GM23248 (cell line): ENCODE results near the gene UPK1A. TPM values are rescaled to one million over a fixed set of nuclear protein-coding genes. Genes with fewer than 3 reads are reported as not detected.
A peak's percentile ranks its signal among the peaks of the same experiment; 100 is the strongest.

Experiments
- DNase-seq: peaks from one replicate; pipeline ENCODE4 v3.0.0-alpha.2; 2015
- H2AFZ ChIP-seq: fragments of 200-600 bp; sonication (generic); 2 replicates; pipeline ENCODE4 v1.6.1; 2016; ENCODE audit warnings: antibody characterized with exemption
- H3F3A ChIP-seq: fragments of 200-600 bp; sonication (generic); 2 replicates; pipeline ENCODE4 v1.6.1; 2016; ENCODE audit warnings: mild to moderate bottlenecking, antibody characterized with exemption, mixed run types; ENCODE audit not compliant: insufficient read depth
- H3K27ac ChIP-seq: fragments of 200-600 bp; sonication (generic); 2 replicates; pipeline ENCODE4 v1.5.1; 2016; ENCODE audit warnings: mild to moderate bottlenecking
- H3K27me3 ChIP-seq: fragments of 200-600 bp; sonication (generic); replicated peaks from 2 replicates; pipeline ENCODE4 v1.6.1; 2016; ENCODE audit warnings: mild to moderate bottlenecking; ENCODE audit not compliant: insufficient read depth
- H3K36me3 ChIP-seq: fragments of 200-600 bp; sonication (generic); 2 replicates; pipeline ENCODE4 v1.6.1; 2016; ENCODE audit warnings: low read depth, mild to moderate bottlenecking
- H3K4me1 ChIP-seq: fragments of 200-600 bp; sonication (generic); 2 replicates; pipeline ENCODE4 v1.6.1; 2016; ENCODE audit warnings: mild to moderate bottlenecking; ENCODE audit not compliant: insufficient read depth
- H3K4me2 ChIP-seq: fragments of 200-600 bp; sonication (generic); one replicate; pipeline ENCODE4 v1.6.1; 2016; ENCODE audit warnings: mild to moderate bottlenecking; ENCODE audit not compliant: unreplicated experiment
- H3K4me3 ChIP-seq: fragments of 200-600 bp; sonication (generic); 2 replicates; pipeline ENCODE4 v1.5.1; 2016; ENCODE audit warnings: mild to moderate bottlenecking
- H3K79me2 ChIP-seq: fragments of 200-600 bp; sonication (generic); 2 replicates; pipeline ENCODE4 v1.6.1; 2016; ENCODE audit warnings: mild to moderate bottlenecking; ENCODE audit not compliant: insufficient read depth
- H3K9ac ChIP-seq: fragments of 200-600 bp; sonication (generic); 2 replicates; pipeline ENCODE4 v1.6.1; 2016; ENCODE audit warnings: mild to moderate bottlenecking
- H3K9me2 ChIP-seq: fragments of 200-600 bp; sonication (generic); 2 replicates; pipeline ENCODE4 v1.6.1; 2016; ENCODE audit warnings: mixed run types, mild to moderate bottlenecking, moderate library complexity; ENCODE audit not compliant: insufficient read depth
- H3K9me3 ChIP-seq: fragments of 200-600 bp; sonication (generic); one replicate; pipeline ENCODE4 v1.6.1; 2017; ENCODE audit warnings: low read depth
- H4K20me1 ChIP-seq: fragments of 200-600 bp; sonication (generic); 2 replicates; pipeline ENCODE4 v1.6.0; 2016; ENCODE audit not compliant: insufficient read depth
- EZH2 ChIP-seq: fragments of 200-600 bp; sonication (generic); IDR thresholded peaks from 2 replicates; pipeline ENCODE4 v1.6.1; 2018; ENCODE audit warnings: antibody characterized with exemption, mild to moderate bottlenecking; ENCODE audit not compliant: insufficient read depth, poor library complexity, severe bottlenecking
- EZH2phosphoT487 ChIP-seq: fragments of 200-600 bp; sonication (generic); IDR thresholded peaks from 2 replicates; pipeline ENCODE4 v1.6.1; 2018; ENCODE audit warnings: antibody characterized with exemption, moderate library complexity, mild to moderate bottlenecking, low read depth; ENCODE audit not compliant: insufficient read depth
- WGBS, 2 experiments: methylation state at CpG; one replicate each; pipeline ENCODE4 v1.1.6; 2015 to 2017; ENCODE audit warnings: low lambda C conversion rate in 2 of 2, low coverage in 1 of 2; ENCODE audit errors: missing lambda C conversion rate in 2 of 2; 5-methylcytosine and 5-hydroxymethylcytosine counted together
- in situ Hi-C: fragments of 300-500 bp; cut with MboI; formaldehyde crosslinking; loops from 2 replicates; pipeline ENCODE4 v1.15.0; 2020
- polyA plus RNA-seq: library from polyadenylated mRNA; unstranded; fragments of >200 nt; fragmentation: Nextera tagmentation; extraction: Ambion mirVana; gene quantifications from 2 replicates; pipeline ENCODE4 v1.2.1, GENCODE V29; 2016
- total RNA-seq: library from RNA; depleted of rRNA; stranded (reverse); fragments of >200 nt; shearing (Covaris generic); gene quantifications from 2 replicates; pipeline ENCODE4 v1.2.3, GENCODE V29; 2014

The UPK1A gene
- total and polyA plus RNA-seq, 2 experiments from 2014 or later = not detected

GRCh38 chr19:35715981-35716800 lies 49.9 kb downstream of the UPK1A start:
- H3K4me1 ChIP-seq = no peaks in the 10 kb centered on the region
- H3K9me2 ChIP-seq = no peaks in the 10 kb centered on the region
- peaks cover 36% of the 10 kb centered on the region for H3K79me2 ChIP-seq
- in situ Hi-C loops = no loop called here
- no peaks in the 10 kb centered on the region; the same call in 1 of the 2 replicates for H3F3A ChIP-seq
- no peaks in the 10 kb centered on the region for H3K36me3 ChIP-seq
- no peaks in the 10 kb centered on the region for H4K20me1 ChIP-seq
- peak overlapping the region; percentile 90 for H2AFZ ChIP-seq
- H3K4me2 ChIP-seq = peak overlapping the region; percentile 86
- peak; percentile 71 for DNase-seq
- no peak for TF ChIP-seq EZH2phosphoT487
- no peaks in the 10 kb centered on the region for H3K27me3 ChIP-seq
- no peaks in the 10 kb centered on the region for H3K9me3 ChIP-seq
- peak overlapping the region; percentile 82 for H3K4me3 ChIP-seq
- WGBS, 2 experiments = 2 to 5% methylated on average over 42 to 52 of the region's 52 CpGs
- peak overlapping the region; percentile 38 for H3K27ac ChIP-seq
- peak overlapping the region; percentile 74 for H3K9ac ChIP-seq

- peak overlapping the region; percentile 90 for H2AFZ ChIP-seq
- TF ChIP-seq EZH2phosphoT487 (no peak), EZH2 (no peak)
- H3K4me3 ChIP-seq = peak overlapping the region; percentile 82
- peak overlapping the region; percentile 38 for H3K27ac ChIP-seq
- no peaks in the 10 kb centered on the region for H4K20me1 ChIP-seq
- DNase-seq = peak; percentile 98
- H3K4me2 ChIP-seq = peak overlapping the region; percentile 86
- 1 to 3% methylated on average over 56 to 71 of the region's 77 CpGs for WGBS, 2 experiments
- H3K9ac ChIP-seq = peak overlapping the region; percentile 74
- H3K4me1 ChIP-seq = no peaks in the 10 kb centered on the region
- no peaks in the 10 kb centered on the region for H3K9me3 ChIP-seq
- H3K36me3 ChIP-seq = no peaks in the 10 kb centered on the region
- H3K9me2 ChIP-seq = no peaks in the 10 kb centered on the region
- no peaks in the 10 kb centered on the region for H3K27me3 ChIP-seq
- in situ Hi-C loops = no loop called here
- H3F3A ChIP-seq = no peaks in the 10 kb centered on the region; the same call in 1 of the 2 replicates
- peaks cover 45% of the 10 kb centered on the region for H3K79me2 ChIP-seq
These were observed 50.7 kb downstream of the UPK1A start for GRCh38 chr19:35716801-35717664.

GRCh38 chr19:35717665-35718344 lies 51.5 kb downstream of the UPK1A start, which contains the start of gene KMT2B:
KMT2B (plus strand) TSS chr19:35718003; CDS start chr19:35718019, 16 bp downstream.
- H3K4me2 ChIP-seq = peak within 1 kb of the TSS; percentile 86
- H3K27me3 ChIP-seq = no peaks in the 10 kb centered on the region
- no peaks in the 10 kb centered on the region for H3K9me2 ChIP-seq
- TF ChIP-seq EZH2 (no peak), EZH2phosphoT487 (no peak)
- no peaks in the 10 kb centered on the region for H3K9me3 ChIP-seq
- WGBS, 2 experiments = 1% methylated on average over 29 to 73 of the region's 109 CpGs
- peak within 1 kb of the TSS; percentile 94 for H3K9ac ChIP-seq
- in situ Hi-C loops = no loop called here
- DNase-seq = no peak
- H3K4me3 ChIP-seq = peak within 1 kb of the TSS; percentile 89
- no peaks in the 10 kb centered on the region for H3K36me3 ChIP-seq
- H3K27ac ChIP-seq = peak within 1 kb of the TSS; percentile 77
- no peaks in the 10 kb centered on the region; the same call in 1 of the 2 replicates for H3F3A ChIP-seq
- no peaks in the 10 kb centered on the region for H4K20me1 ChIP-seq
- H2AFZ ChIP-seq = peak within 1 kb of the TSS; percentile 90
- H3K79me2 ChIP-seq = peaks cover 52% of the 10 kb centered on the region
- no peaks in the 10 kb centered on the region for H3K4me1 ChIP-seq
